HG03575 (cell line): ENCODE results near the gene CXCL12.

Experiments used
- ATAC-seq: cut with Tn5 transposase; IDR thresholded peaks from one replicate; pipeline ENCODE4 v1.9.1; 2021; ENCODE audit not compliant: unreplicated experiment, insufficient number of reproducible peaks, low FRiP score; ENCODE audit errors: extremely low read depth

Gene CXCL12

GRCh38 chr10:44385026-44385695, at the start of gene CXCL12:
Gene CXCL12, minus strand, starts transcription at chr10:44385097. Its CDS starts 92 bp downstream, at chr10:44385005.
- no peak for ATAC-seq

- no peak for ATAC-seq
Observed at GRCh38 chr10:44427479-44427878, 42.6 kb upstream of the CXCL12 start.

- no peak for ATAC-seq
Observed at GRCh38 chr10:44427037-44427436, 42.1 kb upstream of the CXCL12 start.

GRCh38 chr10:44426247-44427034, 41.5 kb upstream of the CXCL12 start:
- ATAC-seq: no peak

DNA sequence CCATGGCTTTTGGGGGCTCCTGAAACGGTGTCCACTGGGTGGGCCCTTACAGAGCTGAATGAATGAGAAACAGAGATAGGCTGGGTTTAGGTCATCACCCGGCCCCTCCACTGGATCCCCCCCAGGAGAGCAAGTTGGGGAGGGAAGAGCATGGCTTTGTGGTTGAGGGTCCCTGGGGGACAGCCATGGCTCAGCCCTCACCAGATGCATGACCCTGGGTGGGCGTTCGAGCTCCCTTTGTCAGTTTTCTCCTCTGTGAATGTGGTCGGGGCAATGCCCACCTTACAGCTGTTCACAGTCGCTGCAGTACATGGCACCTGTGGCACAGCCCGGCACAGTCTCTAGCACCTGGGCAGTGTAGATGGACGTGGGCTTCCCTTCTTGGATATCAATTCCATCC, 40.6 kb upstream of the CXCL12 start:
- ATAC-seq: no peak

DNA sequence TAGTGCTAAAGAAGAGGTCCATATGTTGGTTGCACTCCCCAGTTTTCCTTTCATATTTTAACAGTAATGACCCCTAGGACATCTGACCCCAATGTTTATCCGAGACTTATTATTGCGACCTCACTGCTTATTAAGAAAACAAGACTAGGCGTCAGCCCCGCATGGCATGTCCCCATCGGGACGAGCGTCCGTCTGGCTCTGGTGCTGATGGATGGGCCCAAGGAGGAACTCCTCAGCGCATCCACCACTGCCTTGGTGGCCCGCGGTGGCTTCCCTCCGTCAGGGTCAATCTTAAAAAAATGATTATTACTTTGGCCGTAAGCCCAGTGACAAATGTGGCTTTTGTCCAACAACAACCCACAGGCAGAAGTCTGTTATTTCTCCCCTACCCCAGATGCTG, 40.1 kb upstream of the CXCL12 start:
- no peak for ATAC-seq

DNA sequence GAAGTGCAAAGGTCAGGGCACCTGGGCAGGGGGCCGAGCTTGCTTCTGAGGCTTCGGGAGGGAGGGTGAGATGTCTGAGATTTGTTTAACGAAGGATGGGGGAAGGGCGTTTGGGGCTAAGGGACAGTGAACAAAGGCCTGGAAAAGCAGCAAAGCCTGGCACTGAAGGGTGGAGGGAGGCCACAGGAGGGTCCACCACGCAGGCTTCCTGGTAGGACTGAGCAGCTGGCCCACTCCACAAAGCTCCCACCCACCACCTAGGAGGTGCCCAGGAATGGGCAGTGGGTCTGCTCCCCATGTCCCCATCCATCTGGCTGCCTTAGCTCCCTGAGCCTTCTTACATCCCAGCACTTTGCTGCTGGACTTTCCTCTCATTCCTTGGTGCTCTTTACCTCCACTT, 39.4 kb upstream of the CXCL12 start:
- no peak for ATAC-seq

DNA sequence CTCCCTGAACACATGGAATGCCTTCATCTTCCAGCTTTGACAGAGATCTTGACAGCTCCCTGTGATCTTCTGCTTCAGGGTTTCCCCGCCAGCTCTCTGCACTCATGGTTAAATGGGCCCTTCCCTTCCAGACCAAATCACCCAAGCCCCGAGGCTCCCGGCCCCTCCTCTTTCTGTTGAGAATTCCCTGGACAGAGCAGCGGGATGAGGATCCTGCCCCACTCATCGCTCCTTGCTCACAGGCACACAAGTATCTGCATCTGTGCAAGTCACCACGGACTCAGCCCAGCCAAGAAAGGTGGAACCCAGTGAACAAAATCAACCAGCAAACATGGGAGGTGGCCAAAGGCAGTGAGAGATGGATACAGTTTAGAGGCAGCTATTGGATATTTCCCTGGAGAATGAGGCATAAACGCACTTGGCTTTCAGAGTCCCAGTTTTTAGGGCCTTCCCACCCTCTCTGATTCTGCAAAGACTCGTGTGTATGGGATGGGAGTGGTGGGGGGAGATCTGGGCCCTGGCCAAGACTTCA, 37.7 kb upstream of the CXCL12 start:
- no peak for ATAC-seq

- no peak for ATAC-seq
Observed at GRCh38 chr10:44422153-44422552, 37.3 kb upstream of the CXCL12 start.

DNA sequence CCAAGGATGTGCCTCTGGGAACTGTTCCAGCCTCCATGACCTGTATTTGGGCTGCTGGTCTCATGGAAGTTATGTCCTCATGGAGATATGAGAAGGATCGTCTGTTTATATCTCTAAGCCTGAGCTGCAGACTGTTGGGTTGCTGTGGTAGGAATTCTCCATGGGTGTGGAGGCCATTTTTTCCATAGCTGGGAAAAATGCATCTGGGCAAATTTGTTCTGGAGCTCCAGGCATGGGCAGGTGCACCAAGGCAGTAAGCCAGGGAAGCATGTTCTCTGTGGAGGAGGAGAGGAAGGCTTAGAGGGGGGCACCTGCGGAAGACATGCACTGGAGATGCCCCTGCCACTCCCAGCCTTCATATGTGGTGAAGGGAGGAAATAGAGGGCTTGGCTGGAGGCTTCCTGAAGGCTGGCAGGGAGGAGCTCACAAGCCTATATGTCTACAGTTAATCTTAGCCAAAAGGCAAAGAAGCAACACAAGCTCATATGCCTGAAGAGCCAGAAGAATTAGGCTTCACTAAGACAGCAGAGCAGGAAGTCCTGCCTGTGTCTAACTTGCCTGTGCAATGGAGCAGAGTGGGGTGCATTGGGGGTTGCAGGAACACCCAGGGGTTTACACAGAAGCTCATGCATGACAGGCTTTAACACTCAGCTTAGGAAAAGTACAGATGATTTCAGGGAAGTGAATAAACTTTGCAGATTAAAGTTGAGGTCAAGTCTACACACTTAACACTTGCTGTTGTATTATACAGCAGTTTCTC, 35.1 kb upstream of the CXCL12 start:
- ATAC-seq: no peak

DNA sequence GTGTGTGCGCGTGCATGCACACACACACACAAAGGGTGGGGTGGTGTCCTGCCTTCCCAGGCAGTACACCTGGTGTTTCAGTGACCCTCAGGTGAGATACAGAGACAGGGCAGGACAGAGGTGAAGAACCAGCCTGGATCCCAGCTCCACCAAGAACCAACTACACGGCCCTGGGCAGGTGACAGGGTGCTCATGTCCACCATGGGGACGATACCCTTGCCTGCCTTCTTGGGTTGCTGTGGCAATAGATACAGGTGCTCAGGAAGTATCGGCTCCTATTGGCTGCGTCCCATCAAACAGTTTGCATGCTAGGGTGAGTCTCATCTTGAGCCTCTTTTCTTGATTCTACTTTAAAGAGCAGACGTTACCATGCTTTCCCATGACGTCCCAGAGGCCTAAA, 33.7 kb upstream of the CXCL12 start:
- ATAC-seq: no peak

- ATAC-seq: no peak
Observed at GRCh38 chr10:44417761-44418160, 32.9 kb upstream of the CXCL12 start.

GRCh38 chr10:44416936-44417335, 32.0 kb upstream of the CXCL12 start:
- no peak for ATAC-seq

GRCh38 chr10:44416021-44416771, 31.3 kb upstream of the CXCL12 start:
- no peak for ATAC-seq

- no peak for ATAC-seq
Observed at GRCh38 chr10:44415121-44415520, 30.2 kb upstream of the CXCL12 start.

DNA sequence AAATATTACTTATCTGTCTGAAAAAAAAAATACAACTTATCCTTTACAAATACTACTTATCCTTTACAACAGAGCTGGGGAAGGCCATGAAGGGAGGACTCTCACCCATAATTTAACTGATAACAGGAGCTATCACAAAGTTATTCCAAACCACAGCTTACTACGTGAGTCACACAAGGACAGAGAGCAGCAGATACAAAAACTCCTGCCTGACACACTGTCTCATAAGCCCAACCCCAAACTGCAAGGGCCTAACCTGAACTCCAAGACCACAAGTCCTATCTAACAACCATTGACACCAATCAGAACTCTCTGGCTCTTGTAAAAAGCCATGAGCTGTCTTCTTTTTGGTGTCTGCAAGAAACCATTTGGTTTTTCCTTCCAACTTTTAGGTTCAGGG, 28.5 kb upstream of the CXCL12 start:
- no peak for ATAC-seq

DNA sequence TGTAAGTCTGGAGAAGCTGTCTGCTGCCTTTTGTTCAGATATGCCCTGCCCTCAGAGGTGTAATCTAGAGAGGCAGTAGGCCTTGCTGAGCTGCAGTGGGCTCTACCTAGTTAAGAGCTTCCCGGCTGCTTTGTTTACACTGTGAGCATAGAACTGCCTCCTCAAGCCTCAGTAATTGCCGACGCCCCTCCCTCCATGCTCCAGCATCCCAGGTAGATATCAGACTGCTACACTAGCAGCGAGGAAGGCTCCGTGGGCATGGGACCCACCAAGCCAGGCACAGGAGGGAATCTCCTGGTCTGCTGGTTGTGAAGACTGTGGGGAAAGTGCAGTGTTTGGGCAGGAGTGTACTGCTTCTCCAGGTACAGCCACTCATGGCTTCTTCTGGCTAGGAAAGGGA, 26.4 kb upstream of the CXCL12 start:
- no peak for ATAC-seq

GRCh38 chr10:44404741-44405437, 20.0 kb upstream of the CXCL12 start:
- ATAC-seq: no peak
